ENCODE measurements around the gene CCL16. TPM values are rescaled to one million over a fixed set of nuclear protein-coding genes. Genes with fewer than 3 reads are reported as not detected.
"Not testable (repeated sequence)": the region's sequence is repeated elsewhere in the genome, so short reads cannot be mapped to it uniquely, and the experiment has no call there.

The CCL16 gene
- total RNA-seq, 2 donors from 2014 or later = not detected

DNA sequence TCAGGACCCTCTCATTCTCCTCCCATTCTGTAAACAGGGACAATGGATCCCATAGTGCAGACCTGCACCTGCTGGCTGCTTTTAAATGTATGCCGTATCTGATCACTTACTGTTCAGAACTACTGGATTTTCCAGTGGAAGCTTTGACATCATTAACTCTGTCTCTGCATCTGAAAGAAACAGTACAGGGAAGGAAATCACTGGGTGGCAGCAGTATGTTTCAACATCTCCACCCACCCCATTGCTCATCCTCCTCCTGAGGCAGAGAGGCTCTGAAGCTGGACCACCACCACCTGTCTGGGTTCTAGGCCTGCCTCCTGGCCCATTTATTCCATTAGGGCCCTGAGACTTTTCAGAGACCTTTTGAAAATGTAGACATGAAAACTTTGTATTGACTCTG lies 17.5 kb upstream of the CCL16 start:
- H3K4me3 Mint-ChIP-seq = no peak overlapping the region
- TF ChIP-seq, protein P1, sequence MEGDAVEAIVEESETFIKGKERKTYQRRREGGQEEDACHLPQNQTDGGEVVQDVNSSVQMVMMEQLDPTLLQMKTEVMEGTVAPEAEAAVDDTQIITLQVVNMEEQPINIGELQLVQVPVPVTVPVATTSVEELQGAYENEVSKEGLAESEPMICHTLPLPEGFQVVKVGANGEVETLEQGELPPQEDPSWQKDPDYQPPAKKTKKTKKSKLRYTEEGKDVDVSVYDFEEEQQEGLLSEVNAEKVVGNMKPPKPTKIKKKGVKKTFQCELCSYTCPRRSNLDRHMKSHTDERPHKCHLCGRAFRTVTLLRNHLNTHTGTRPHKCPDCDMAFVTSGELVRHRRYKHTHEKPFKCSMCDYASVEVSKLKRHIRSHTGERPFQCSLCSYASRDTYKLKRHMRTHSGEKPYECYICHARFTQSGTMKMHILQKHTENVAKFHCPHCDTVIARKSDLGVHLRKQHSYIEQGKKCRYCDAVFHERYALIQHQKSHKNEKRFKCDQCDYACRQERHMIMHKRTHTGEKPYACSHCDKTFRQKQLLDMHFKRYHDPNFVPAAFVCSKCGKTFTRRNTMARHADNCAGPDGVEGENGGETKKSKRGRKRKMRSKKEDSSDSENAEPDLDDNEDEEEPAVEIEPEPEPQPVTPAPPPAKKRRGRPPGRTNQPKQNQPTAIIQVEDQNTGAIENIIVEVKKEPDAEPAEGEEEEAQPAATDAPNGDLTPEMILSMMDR (conservative IDR thresholded peaks at IDR 0.05) = no peak
- no peaks in the 10 kb centered on the region for H3K9me3 Mint-ChIP-seq
- peaks cover 23% of the 10 kb centered on the region for H3K27me3 Mint-ChIP-seq (ENCODE audit: insufficient read depth)
- H3K27ac Mint-ChIP-seq = no peak overlapping the region
- H3K36me3 Mint-ChIP-seq (ENCODE audit: low read depth) = no peaks in the 10 kb centered on the region
- whole genome bisulfite sequencing, 2 experiments (ENCODE audit: insufficient coverage in 1 of 2, insufficient read length in 1 of 2) = 90 to 96% methylated on average over 1 of the region's 1 CpG
- Histone ChIP-seq H3K4me3 (ENCODE audit: low read length) (no peak overlapping the region), H3K36me3 (ENCODE audit: control insufficient read depth, insufficient read depth, low read length) (no peaks in the 10 kb centered on the region), H3K9ac (ENCODE audit: extremely low read depth, low read length, poor library complexity, severe bottlenecking) (no peak overlapping the region), H3K4me1 (ENCODE audit: control insufficient read depth, insufficient read depth, low read length) (peaks cover 9% of the 10 kb centered on the region), H3K27ac (ENCODE audit: low read depth, low read length) (no peak overlapping the region), H3K9me3 (ENCODE audit: control insufficient read depth, low read length) (no peaks in the 10 kb centered on the region), H3K27me3 (ENCODE audit: control insufficient read depth, insufficient read depth, low read length, poor library complexity, severe bottlenecking) (peaks cover 53% of the 10 kb centered on the region)
- H3K4me1 Mint-ChIP-seq = peaks cover 11% of the 10 kb centered on the region
- DNase-seq = peak; percentile 18

DNA sequence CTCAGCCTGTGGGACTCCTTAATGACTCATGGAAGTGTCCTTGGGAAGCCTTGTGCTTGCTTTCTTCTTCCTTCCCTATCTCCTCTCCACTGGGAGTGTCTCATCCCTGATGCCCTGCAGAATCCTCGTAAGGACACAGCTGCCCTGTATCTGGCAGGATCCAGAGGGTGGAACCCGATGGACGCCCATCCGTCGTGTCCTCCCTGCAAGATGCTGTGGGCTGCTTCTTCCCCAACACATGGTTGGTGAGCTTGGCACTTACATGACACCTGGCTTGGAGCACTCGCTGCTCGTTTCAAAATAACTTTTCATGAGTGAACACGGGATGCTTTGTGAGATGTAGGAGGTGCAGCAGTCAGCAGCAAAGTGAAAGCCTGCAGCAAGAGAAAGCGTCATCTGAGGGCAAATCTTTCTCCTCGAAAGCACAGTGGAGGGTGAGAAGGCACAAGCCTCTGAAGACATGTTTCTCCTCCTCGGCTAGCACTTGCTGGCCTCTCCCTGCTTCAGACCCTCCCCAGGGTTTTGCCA lies 16.8 kb upstream of the CCL16 start:
- Mint-ChIP-seq H3K4me3 (no peak overlapping the region), H3K4me1 (peaks cover 11% of the 10 kb centered on the region), H3K9me3 (no peaks in the 10 kb centered on the region), H3K27ac (no peak overlapping the region), H3K36me3 (ENCODE audit: low read depth) (no peaks in the 10 kb centered on the region), H3K27me3 (ENCODE audit: insufficient read depth) (peaks cover 21% of the 10 kb centered on the region)
- TF ChIP-seq, protein P1 (conservative IDR thresholded peaks at IDR 0.05) = no peak
- H3K9me3 ChIP-seq (ENCODE audit: control insufficient read depth, low read length) = no peaks in the 10 kb centered on the region
- no peak overlapping the region for H3K27ac ChIP-seq (ENCODE audit: low read depth, low read length)
- no peaks in the 10 kb centered on the region for H3K36me3 ChIP-seq (ENCODE audit: control insufficient read depth, insufficient read depth, low read length)
- H3K4me1 ChIP-seq (ENCODE audit: control insufficient read depth, insufficient read depth, low read length) = peaks cover 9% of the 10 kb centered on the region
- no peak for DNase-seq
- H3K27me3 ChIP-seq (ENCODE audit: control insufficient read depth, insufficient read depth, low read length, poor library complexity, severe bottlenecking) = peaks cover 46% of the 10 kb centered on the region
- H3K4me3 ChIP-seq (ENCODE audit: low read length) = no peak overlapping the region
- WGBS, 2 experiments (ENCODE audit: insufficient coverage in 1 of 2, insufficient read length in 1 of 2) = 87 to 90% methylated on average over 10 to 11 of the region's 11 CpGs
- H3K9ac ChIP-seq (ENCODE audit: extremely low read depth, low read length, poor library complexity, severe bottlenecking) = no peak overlapping the region

DNA sequence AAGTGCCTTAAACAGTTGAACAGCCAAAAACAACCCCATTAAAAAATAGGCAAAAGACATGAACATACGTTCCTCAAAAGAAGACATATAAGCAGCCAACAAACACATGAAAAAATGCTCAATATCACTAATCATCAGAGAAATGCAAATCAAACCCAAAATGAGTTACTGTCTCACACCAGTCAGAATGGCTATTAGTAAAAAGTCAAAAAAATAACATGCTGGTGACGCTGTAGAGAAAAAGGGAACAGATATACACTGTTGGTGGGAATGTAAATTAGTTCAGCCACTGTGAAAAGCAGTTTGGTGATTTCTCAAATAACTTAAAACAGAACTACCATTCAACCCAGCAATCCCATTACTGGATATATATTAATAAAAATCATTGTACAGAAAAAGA lies 14.0 kb upstream of the CCL16 start:
- WGBS, 2 experiments (ENCODE audit: insufficient coverage in 1 of 2, insufficient read length in 1 of 2) = 65 to 89% methylated on average over 1 to 2 of the region's 2 CpGs
- not testable (repeated sequence) for H3K27ac ChIP-seq (ENCODE audit: low read depth, low read length); H3K4me1 ChIP-seq (ENCODE audit: control insufficient read depth, insufficient read depth, low read length); H3K27ac Mint-ChIP-seq; H3K36me3 Mint-ChIP-seq (ENCODE audit: low read depth); H3K9me3 ChIP-seq (ENCODE audit: control insufficient read depth, low read length); DNase-seq; H3K9ac ChIP-seq (ENCODE audit: extremely low read depth, low read length, poor library complexity, severe bottlenecking); H3K4me1 Mint-ChIP-seq; H3K36me3 ChIP-seq (ENCODE audit: control insufficient read depth, insufficient read depth, low read length); H3K4me3 Mint-ChIP-seq; H3K4me3 ChIP-seq (ENCODE audit: low read length); H3K9me3 Mint-ChIP-seq
- peaks cover 24% of the 10 kb centered on the region for H3K27me3 ChIP-seq (ENCODE audit: control insufficient read depth, insufficient read depth, low read length, poor library complexity, severe bottlenecking)
- H3K27me3 Mint-ChIP-seq (ENCODE audit: insufficient read depth) = peaks cover 14% of the 10 kb centered on the region

DNA sequence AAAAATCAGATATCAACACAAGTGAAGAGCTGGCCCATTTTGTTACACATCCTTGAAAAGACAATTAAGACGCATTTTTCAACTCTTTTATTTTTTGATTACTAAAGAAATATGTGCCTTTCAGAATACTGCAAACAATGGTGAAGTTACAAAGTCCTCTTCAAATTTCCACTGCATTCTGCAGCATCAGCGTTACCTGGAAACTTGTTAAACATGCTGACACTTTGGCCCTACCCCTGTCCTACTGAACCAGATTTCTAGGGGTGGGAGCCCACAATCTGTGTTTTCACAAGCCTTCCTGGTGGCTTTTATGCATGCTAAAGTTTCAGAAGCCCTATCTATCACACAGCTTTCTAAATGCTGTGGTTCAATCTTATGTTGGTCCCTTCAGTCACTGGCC lies 9.8 kb upstream of the CCL16 start:
- DNase-seq = no peak
- Histone ChIP-seq H3K4me3 (ENCODE audit: low read length) (no peak overlapping the region), H3K4me1 (ENCODE audit: control insufficient read depth, insufficient read depth, low read length) (no peaks in the 10 kb centered on the region), H3K27ac (ENCODE audit: low read depth, low read length) (no peak overlapping the region), H3K9me3 (ENCODE audit: control insufficient read depth, low read length) (no peaks in the 10 kb centered on the region), H3K36me3 (ENCODE audit: control insufficient read depth, insufficient read depth, low read length) (no peaks in the 10 kb centered on the region), H3K9ac (ENCODE audit: extremely low read depth, low read length, poor library complexity, severe bottlenecking) (no peak overlapping the region), H3K27me3 (ENCODE audit: control insufficient read depth, insufficient read depth, low read length, poor library complexity, severe bottlenecking) (peaks cover 5% of the 10 kb centered on the region)
- no peak overlapping the region for H3K27ac Mint-ChIP-seq
- WGBS, 2 experiments (ENCODE audit: insufficient coverage in 1 of 2, insufficient read length in 1 of 2) = 86 to 88% methylated on average over 2 of the region's 2 CpGs
- H3K4me3 Mint-ChIP-seq = no peak overlapping the region
- TF ChIP-seq, protein P1 (conservative IDR thresholded peaks at IDR 0.05) = no peak
- H3K36me3 Mint-ChIP-seq (ENCODE audit: low read depth) = no peaks in the 10 kb centered on the region
- no peaks in the 10 kb centered on the region for H3K9me3 Mint-ChIP-seq
- H3K4me1 Mint-ChIP-seq = no peaks in the 10 kb centered on the region
- H3K27me3 Mint-ChIP-seq (ENCODE audit: insufficient read depth) = peaks cover 2% of the 10 kb centered on the region
